ENCODE measurements around the gene TBC1D3B. TPM values are rescaled to one million over a fixed set of nuclear protein-coding genes. Genes with fewer than 3 reads are reported as not detected.

Gene TBC1D3B
- total and polyA plus RNA-seq, 8 donors, result 6.7 to 26.5 (median 14.9) TPM

- Histone ChIP-seq H3K9me3 (no peaks in the 10 kb centered on the region), H3K4me3 (no peak overlapping the region), H3K27me3 (no peaks in the 10 kb centered on the region), H3K4me1 (no peaks in the 10 kb centered on the region), H3K36me3 (no peaks in the 10 kb centered on the region), H3K27ac (no peak overlapping the region)
- no peak for ATAC-seq
- no peak for DNase-seq
- intact Hi-C loops (cut with DNase I), result loop anchor here in 1 of 2 donors (10.0 kb wide), 1 partner anchor 167 kb away; no protein-coding TSS in a partner anchor
- no peak for TF ChIP-seq CTCF (IDR thresholded peaks at IDR 0.05)
These were observed 34.2 kb downstream of the TBC1D3B start for GRCh38 chr17:36142235-36142634.

DNA sequence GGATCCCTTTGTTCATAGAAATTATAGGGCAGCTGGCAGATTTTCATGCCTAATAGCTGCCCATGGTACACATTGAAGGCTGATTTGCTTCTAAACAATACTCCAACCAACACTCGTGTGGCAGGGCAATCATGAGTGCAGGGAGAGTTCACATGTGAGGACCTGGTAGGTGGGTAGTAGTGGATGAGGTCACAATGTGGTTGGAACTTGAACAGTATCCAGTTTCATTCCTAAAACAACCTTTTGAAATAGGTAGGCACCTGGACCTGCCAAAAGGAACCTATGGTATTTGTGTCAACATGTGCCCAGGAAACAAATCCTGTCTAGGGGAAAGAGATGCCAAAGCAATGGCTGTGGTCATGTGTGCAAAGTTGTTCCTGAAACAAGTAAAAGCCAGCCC is 40.0 kb downstream of the TBC1D3B start:
- H3K27ac ChIP-seq, result no peak overlapping the region
- ATAC-seq (peak; percentile 41), DNase-seq (no peak)
- H3K4me1 ChIP-seq, result peaks cover 0 to 3% of the 10 kb centered on the region in 2 donors
- TF ChIP-seq CTCF (IDR thresholded peaks at IDR 0.05), result no peak
- no peaks in the 10 kb centered on the region for H3K36me3 ChIP-seq
- intact Hi-C loops (cut with DNase I), result no loop called here
- H3K27me3 ChIP-seq, result no peaks in the 10 kb centered on the region
- H3K4me3 ChIP-seq, result no peak overlapping the region
- H3K9me3 ChIP-seq, result no peaks in the 10 kb centered on the region

DNA sequence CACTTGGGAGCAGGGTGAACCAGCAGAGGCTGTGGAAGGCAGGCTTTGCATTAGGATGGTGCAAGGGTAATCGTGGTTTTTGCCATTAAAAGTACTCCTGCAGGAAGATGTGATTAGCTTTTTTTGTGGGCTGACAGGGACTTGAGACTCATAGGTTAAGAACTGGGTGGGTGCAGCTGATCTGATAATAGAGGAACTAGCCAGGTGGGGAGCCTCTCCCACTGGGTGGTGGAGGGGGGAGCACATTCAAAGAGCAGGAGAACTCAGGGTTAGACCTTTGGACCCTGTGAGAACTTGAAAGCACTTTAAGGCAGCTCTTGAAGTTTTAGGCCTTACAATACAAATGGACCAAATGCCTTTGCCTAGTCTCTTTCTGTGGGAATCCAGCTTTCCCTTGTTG is 40.4 kb downstream of the TBC1D3B start:
- Histone ChIP-seq H3K36me3 (no peaks in the 10 kb centered on the region), H3K9me3 (no peaks in the 10 kb centered on the region), H3K27ac (no peak overlapping the region), H3K4me1 (peaks cover 0 to 6% of the 10 kb centered on the region in 2 donors), H3K4me3 (no peak overlapping the region), H3K27me3 (no peaks in the 10 kb centered on the region)
- ATAC-seq, result no peak
- intact Hi-C loops (cut with DNase I), result no loop called here
- TF ChIP-seq CTCF (IDR thresholded peaks at IDR 0.05), result no peak
- DNase-seq, result no peak

DNA sequence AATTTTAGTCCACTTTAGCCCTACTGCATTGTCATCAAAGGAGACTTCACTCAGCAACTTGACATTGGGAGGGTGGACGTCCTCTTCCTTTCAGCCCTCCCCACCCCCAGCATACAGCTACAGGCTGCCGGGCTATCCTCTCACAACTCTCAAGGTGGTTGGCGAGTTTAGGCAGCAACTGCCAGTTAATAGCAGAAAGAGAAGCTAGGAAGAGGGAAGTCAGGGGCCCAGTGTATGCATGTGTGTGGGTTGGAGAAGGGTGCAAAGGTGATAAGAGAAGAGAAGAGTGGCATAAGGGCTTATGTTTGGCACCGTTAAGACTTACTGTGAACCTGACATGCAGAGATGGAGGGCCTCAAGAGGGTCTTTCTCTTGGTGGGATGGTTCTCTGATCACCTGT is 41.0 kb downstream of the TBC1D3B start:
- H3K4me3 ChIP-seq, result no peak overlapping the region
- no peak for TF ChIP-seq CTCF (IDR thresholded peaks at IDR 0.05)
- no peaks in the 10 kb centered on the region for H3K27me3 ChIP-seq
- intact Hi-C loops (cut with DNase I), result no loop called here
- no peak overlapping the region for H3K27ac ChIP-seq
- H3K9me3 ChIP-seq, result no peaks in the 10 kb centered on the region
- ATAC-seq, result no peak
- peaks cover 0 to 11% of the 10 kb centered on the region in 2 donors for H3K4me1 ChIP-seq
- no peak for DNase-seq
- no peaks in the 10 kb centered on the region for H3K36me3 ChIP-seq

DNA sequence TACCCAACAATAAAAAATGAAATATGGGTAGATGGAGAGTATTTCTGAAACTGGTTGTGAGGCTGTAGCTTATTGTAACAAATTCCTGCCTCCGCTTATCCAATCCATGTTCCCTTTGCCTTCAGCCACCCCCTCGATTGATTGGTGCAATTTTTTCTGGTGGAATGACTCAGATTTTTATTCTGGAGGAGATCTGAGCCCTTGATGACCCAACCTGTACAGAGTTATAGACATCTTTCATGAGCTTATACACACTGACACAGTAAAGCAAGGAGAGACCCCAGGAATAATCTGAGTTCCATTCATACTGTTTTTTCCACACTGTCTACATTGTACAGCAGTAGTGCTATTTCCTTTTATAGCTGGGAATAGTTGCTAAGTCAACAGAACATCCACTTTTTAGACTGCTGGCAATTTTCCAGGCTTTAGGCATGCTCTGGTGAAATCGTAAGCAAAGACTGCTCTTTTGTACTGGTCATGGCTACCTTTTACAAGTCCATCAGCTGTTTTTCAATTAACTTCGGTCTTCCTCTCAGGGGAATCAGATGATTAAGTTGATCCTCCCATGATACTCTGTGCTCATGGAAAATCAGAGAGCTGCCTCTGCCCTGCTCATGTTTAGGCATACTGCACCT is 42.7 kb downstream of the TBC1D3B start:
- H3K9me3 ChIP-seq, result no peaks in the 10 kb centered on the region
- intact Hi-C loops (cut with DNase I), result no loop called here
- no peak for TF ChIP-seq CTCF (IDR thresholded peaks at IDR 0.05)
- ATAC-seq (peak; percentile 66), DNase-seq (peak in 2 of 4 donors; percentile 31 to 78)
- H3K36me3 ChIP-seq, result no peaks in the 10 kb centered on the region
- no peak overlapping the region for H3K27ac ChIP-seq
- H3K27me3 ChIP-seq, result no peaks in the 10 kb centered on the region
- H3K4me3 ChIP-seq, result no peak overlapping the region
- H3K4me1 ChIP-seq, result peaks cover 0 to 13% of the 10 kb centered on the region in 2 donors

Data from left lung (tissue), 10 donors.